Fibroblast of lung (primary cell): Measurements from ENCODE around the gene UTS2. TPM values are rescaled to one million over a fixed set of nuclear protein-coding genes. Genes with fewer than 3 reads are reported as not detected.

Experiments
- DNase-seq, 2 donors: peaks; one replicate each; pipeline versions ENCODE4 v3.0.0 to v3.0.0-alpha.2; 2010; ENCODE audit warnings: low read depth in 2 of 2
- H2AFZ ChIP-seq: 2 replicates; pipeline ENCODE4 v1.5.1; 2012; ENCODE audit warnings: low read length, control low read depth, inconsistent platforms
- H3K27ac ChIP-seq: 2 replicates; pipeline ENCODE4 v1.5.1; 2011; ENCODE audit warnings: low read length, control low read depth; ENCODE audit not compliant: insufficient read depth
- H3K27me3 ChIP-seq: 2 replicates; pipeline ENCODE4 v1.5.1; 2011; ENCODE audit warnings: mild to moderate bottlenecking, low read length; ENCODE audit not compliant: control insufficient read depth, insufficient read depth
- H3K36me3 ChIP-seq: 2 replicates; pipeline ENCODE4 v1.5.1; 2011; ENCODE audit warnings: low read length; ENCODE audit not compliant: control insufficient read depth, insufficient read depth
- H3K4me1 ChIP-seq: 2 replicates; pipeline ENCODE4 v1.5.1; 2011; ENCODE audit warnings: low read length; ENCODE audit not compliant: control insufficient read depth, insufficient read depth; ENCODE audit errors: extremely low read depth
- H3K4me2 ChIP-seq: 2 replicates; pipeline ENCODE4 v1.5.1; 2011; ENCODE audit warnings: low read length, control low read depth; ENCODE audit not compliant: insufficient read depth; ENCODE audit errors: extremely low read depth
- H3K4me3 ChIP-seq, 4 experiments: fragments of 200-600 bp in 1 of 4; sonication (generic) in 1 of 4; replicated peaks in 1 of 4; 2 replicates each; pipeline ENCODE4 v1.5.1; 2011 to 2016; ENCODE audit warnings: low read length in 4 of 4, low read depth in 3 of 4, mild to moderate bottlenecking in 3 of 4, control low read depth in 2 of 4, inconsistent platforms in 1 of 4, mixed read lengths in 1 of 4; ENCODE audit not compliant: insufficient read depth in 1 of 4; ENCODE audit errors: control extremely low read depth in 1 of 4
- H3K79me2 ChIP-seq: 2 replicates; pipeline ENCODE4 v1.5.1; 2012; ENCODE audit warnings: mild to moderate bottlenecking, low read length, inconsistent platforms; ENCODE audit not compliant: control insufficient read depth, insufficient read depth
- H3K9ac ChIP-seq: 2 replicates; pipeline ENCODE4 v1.5.1; 2011; ENCODE audit warnings: mild to moderate bottlenecking, low read length, control low read depth; ENCODE audit not compliant: insufficient read depth
- H3K9me3 ChIP-seq: 2 replicates; pipeline ENCODE4 v1.5.1; 2012; ENCODE audit warnings: low read depth, low read length; ENCODE audit not compliant: control insufficient read depth, insufficient read depth
- H4K20me1 ChIP-seq: 2 replicates; pipeline ENCODE4 v1.5.1; 2011; ENCODE audit warnings: low read length; ENCODE audit not compliant: control insufficient read depth, insufficient read depth; ENCODE audit errors: extremely low read depth
- CTCF ChIP-seq, 2 donors: IDR thresholded peaks in 1 of 2; conservative IDR thresholded peaks in 1 of 2; 1 replicate in 1 of 2; 2 replicates in 1 of 2; pipeline ENCODE4 v1.5.1; 2011 to 2012; ENCODE audit warnings: low read length in 2 of 2, control low read depth in 1 of 2, inconsistent platforms in 1 of 2, low read depth in 1 of 2, mild to moderate bottlenecking in 1 of 2
- EZH2 ChIP-seq: IDR thresholded peaks from 2 replicates; pipeline ENCODE4 v1.5.1; 2012; ENCODE audit warnings: low read length, control low read depth, mild to moderate bottlenecking; ENCODE audit errors: missing control alignments
- polyA plus RNA-seq, 2 donors: library from polyadenylated mRNA; depleted of rRNA in 1 of 2; stranded (reverse) in 1 of 2; unstranded in 1 of 2; fragments of >200 nt; gene quantifications; 2 replicates each; pipeline ENCODE4 v1.2.1, GENCODE V29; 2011 to 2012; ENCODE audit warnings: missing spikeins in 1 of 2
- total RNA-seq: library from RNA; depleted of rRNA; stranded (reverse); fragments of >200 nt; gene quantifications from 2 replicates; pipeline ENCODE4 v1.2.1, GENCODE V29; 2014

The UTS2 gene
- total and polyA plus RNA-seq, 2 donors (not counting 1 experiment from before 2014, with no cell fraction given), result not detected

- Histone ChIP-seq H3K9me3 (no peaks in the 10 kb centered on the region), H3K36me3 (no peaks in the 10 kb centered on the region), H3K4me1 (no peaks in the 10 kb centered on the region), H3K27ac (no peak overlapping the region), H2AFZ (no peak overlapping the region), H4K20me1 (no peaks in the 10 kb centered on the region), H3K4me3 (no peak overlapping the region), H3K27me3 (no peaks in the 10 kb centered on the region), H3K79me2 (no peaks in the 10 kb centered on the region), H3K9ac (no peak overlapping the region), H3K4me2 (no peak overlapping the region)
- TF ChIP-seq CTCF (conservative IDR thresholded peaks at IDR 0.05 in 1 of 2, IDR thresholded peaks at IDR 0.05 in 1 of 2; ENCODE audit: low read depth in 1 of 2, low read length in 2 of 2) (no peak), EZH2 (no peak)
- peak in 1 of 2 donors; percentile 81 for DNase-seq
These were observed 16.5 kb upstream of the UTS2 start for GRCh38 chr1:7869136-7869920.

GRCh38 chr1:7868070-7868780, 15.4 kb upstream of the UTS2 start:
- TF ChIP-seq EZH2 (no peak), CTCF (conservative IDR thresholded peaks at IDR 0.05 in 1 of 2, IDR thresholded peaks at IDR 0.05 in 1 of 2; ENCODE audit: low read depth in 1 of 2, low read length in 2 of 2) (no peak)
- no peaks in the 10 kb centered on the region for H3K79me2 ChIP-seq
- no peak overlapping the region for H3K9ac ChIP-seq
- H3K9me3 ChIP-seq, result no peaks in the 10 kb centered on the region
- H3K36me3 ChIP-seq, result no peaks in the 10 kb centered on the region
- no peak overlapping the region for H2AFZ ChIP-seq
- H3K27me3 ChIP-seq, result no peaks in the 10 kb centered on the region
- no peak for DNase-seq
- no peak overlapping the region for H3K4me3 ChIP-seq
- H3K4me2 ChIP-seq, result no peak overlapping the region
- H3K27ac ChIP-seq, result no peak overlapping the region
- H4K20me1 ChIP-seq, result no peaks in the 10 kb centered on the region
- no peaks in the 10 kb centered on the region for H3K4me1 ChIP-seq

- TF ChIP-seq EZH2, result no peak
- no peak for TF ChIP-seq CTCF (conservative IDR thresholded peaks at IDR 0.05 in 1 of 2, IDR thresholded peaks at IDR 0.05 in 1 of 2; ENCODE audit: low read depth in 1 of 2, low read length in 2 of 2)
- no peak overlapping the region for H3K9ac ChIP-seq
- no peaks in the 10 kb centered on the region for H3K9me3 ChIP-seq
- no peak overlapping the region for H3K27ac ChIP-seq
- H3K79me2 ChIP-seq, result no peaks in the 10 kb centered on the region
- no peak for DNase-seq
- H3K4me1 ChIP-seq, result no peaks in the 10 kb centered on the region
- no peaks in the 10 kb centered on the region for H4K20me1 ChIP-seq
- no peak overlapping the region for H3K4me3 ChIP-seq
- no peaks in the 10 kb centered on the region for H3K27me3 ChIP-seq
- no peaks in the 10 kb centered on the region for H3K36me3 ChIP-seq
- H3K4me2 ChIP-seq, result no peak overlapping the region
- H2AFZ ChIP-seq, result no peak overlapping the region
These were observed 13.1 kb upstream of the UTS2 start for GRCh38 chr1:7865978-7866377.
